ENCODE measurements around the gene CUL2. TPM values are rescaled to one million over a fixed set of nuclear protein-coding genes. Genes with fewer than 3 reads are reported as not detected.

Gene CUL2
- polyA plus RNA-seq, 1 of the 3 experiments (the other 2 are of a cell fraction), result 13.1 TPM

GRCh38 chr10:35058134-35058533 lies 32.0 kb downstream of the CUL2 start (continued):
- TF ChIP-seq TAF1 (IDR thresholded peaks at IDR 0.05; ENCODE audit: borderline replicate concordance, low read depth, low read length) (peak; percentile 42; the same call in 1 of the 2 replicates), TEAD4 (IDR thresholded peaks at IDR 0.05; ENCODE audit: borderline replicate concordance, insufficient read depth) (peak; percentile 91), MAX (IDR thresholded peaks at IDR 0.05; ENCODE audit: low read depth) (no peak), JUND (IDR thresholded peaks at IDR 0.05) (peak; percentile 94), CTCF (IDR thresholded peaks at IDR 0.05) (no peak), NRF1 (IDR thresholded peaks at IDR 0.05; ENCODE audit: low read depth, low read length) (no peak), SIN3A (IDR thresholded peaks at IDR 0.05; ENCODE audit: borderline replicate concordance, low read depth, low read length) (peak; percentile 65; the same call in 1 of the 2 replicates), YY1 (IDR thresholded peaks at IDR 0.05; ENCODE audit: low read depth) (peak; percentile 59; the same call in 1 of the 2 replicates)

GRCh38 chr10:35056686-35057085 lies 33.5 kb downstream of the CUL2 start:
- TF ChIP-seq REST (IDR thresholded peaks at IDR 0.05; ENCODE audit: low read depth, low read length), result no peak
- no peak for TF ChIP-seq GATA2 (CRISPR knock-in tag; IDR thresholded peaks at IDR 0.05)
- TF ChIP-seq SMC3 (IDR thresholded peaks at IDR 0.05; ENCODE audit: low read depth, low read length), result no peak
- no peak for TF ChIP-seq RFX5 (IDR thresholded peaks at IDR 0.05; ENCODE audit: low read length)
- TF ChIP-seq MEF2A (IDR thresholded peaks at IDR 0.05; ENCODE audit: borderline replicate concordance, low read depth), result no peak
- no peak for TF ChIP-seq FOSL2 (IDR thresholded peaks at IDR 0.05; ENCODE audit: borderline replicate concordance, low read depth)
- TF ChIP-seq IRF3 (IDR thresholded peaks at IDR 0.05; ENCODE audit: low read depth, low read length), result no peak
- no peak for TF ChIP-seq FOXM1 (IDR thresholded peaks at IDR 0.05; ENCODE audit: low read depth)
- no peak for TF ChIP-seq ELF1 (IDR thresholded peaks at IDR 0.05)
- TF ChIP-seq EP300 (IDR thresholded peaks at IDR 0.05; ENCODE audit: borderline replicate concordance in 1 of 2, low read depth in 1 of 2, low read length in 1 of 2), result no peak
- peak; percentile 26 for TF ChIP-seq TCF12 (IDR thresholded peaks at IDR 0.05)
- TF ChIP-seq TAF1 (IDR thresholded peaks at IDR 0.05; ENCODE audit: borderline replicate concordance, low read depth, low read length), result no peak
- no peak for TF ChIP-seq TEAD4 (IDR thresholded peaks at IDR 0.05; ENCODE audit: borderline replicate concordance, insufficient read depth)
- TF ChIP-seq GABPA (IDR thresholded peaks at IDR 0.05; ENCODE audit: low read depth), result peak; percentile 9; the same call in 1 of the 2 replicates
- TF ChIP-seq NRF1 (IDR thresholded peaks at IDR 0.05; ENCODE audit: low read depth, low read length), result no peak
- peak; percentile 42; the same call in 1 of the 2 replicates for TF ChIP-seq PBX3 (IDR thresholded peaks at IDR 0.05)
- TF ChIP-seq RXRA (IDR thresholded peaks at IDR 0.05; ENCODE audit: borderline replicate concordance, low read depth), result no peak
- TF ChIP-seq USF1 (IDR thresholded peaks at IDR 0.05; ENCODE audit: borderline replicate concordance, low read depth), result no peak
- TF ChIP-seq YY1 (IDR thresholded peaks at IDR 0.05; ENCODE audit: low read depth), result no peak
- no peak for TF ChIP-seq MXI1 (IDR thresholded peaks at IDR 0.05; ENCODE audit: low read depth, low read length)
- Histone ChIP-seq H4K20me1 (ENCODE audit: insufficient read depth) (no peaks in the 10 kb centered on the region), H3F3A (replicated peaks; ENCODE audit: insufficient read depth) (peaks cover 25% of the 10 kb centered on the region), H3K36me3 (replicated peaks in 1 of 2; ENCODE audit: control insufficient read depth in 1 of 2, insufficient read depth in 2 of 2, low read length in 1 of 2) (peaks cover 30 to 57% of the 10 kb centered on the region in 2 experiments), H3K9me2 (no peaks in the 10 kb centered on the region), H3K27ac (ENCODE audit: low read depth in 2 of 2, low read length in 1 of 2) (peak overlapping the region in 1 of 2 experiments; percentile 93; a peak in 3 of 4 replicates), H3K4me2 (peak overlapping the region; percentile 11; the same call in 1 of the 2 replicates), H2AFZ (ENCODE audit: low read depth) (no peak overlapping the region), H3K79me2 (ENCODE audit: insufficient read depth) (peaks cover 36% of the 10 kb centered on the region), H3K9me3 (no peaks in the 10 kb centered on the region), H3K9ac (no peak overlapping the region), H3K4me3 (ENCODE audit: low read depth in 2 of 2, low read length in 1 of 2) (no peak overlapping the region), H3K4me1 (ENCODE audit: control insufficient read depth in 1 of 2, insufficient read depth in 2 of 2, low read depth in 1 of 2, low read length in 1 of 2) (peaks cover 0 to 39% of the 10 kb centered on the region in 2 experiments; a peak in 3 of 4 replicates), H3K27me3 (ENCODE audit: insufficient read depth) (no peaks in the 10 kb centered on the region)
- ChIA-PET POLR2A (no interaction called here), CTCF (interaction anchor here (1.9 to 2.5 kb wide), 2 partner anchors 11 to 28 kb away, joined by 5 to 6 read pairs; no protein-coding TSS in a partner anchor)
- WGBS (ENCODE audit: low lambda C conversion rate), result 60% methylated on average over 5 of the region's 5 CpGs
- DNase-seq, result no peak

All from SK-N-SH (cell line).